HG02870 (cell line): Measurements from ENCODE around the gene CTU2.

Experiments used
- ATAC-seq: cut with Tn5 transposase; IDR thresholded peaks from one replicate; pipeline ENCODE4 v1.9.1; 2021; ENCODE audit warnings: mild to moderate bottlenecking, moderate library complexity; ENCODE audit not compliant: unreplicated experiment

Gene CTU2

GRCh38 chr16:88759976-88760350 is 53.7 kb downstream of the CTU2 start:
- no peak for ATAC-seq

- no peak for ATAC-seq
Measured at GRCh38 chr16:88760424-88761142, 54.3 kb downstream of the CTU2 start.

GRCh38 chr16:88761143-88761534 is 54.8 kb downstream of the CTU2 start:
- ATAC-seq, result no peak

- ATAC-seq, result no peak
Measured at GRCh38 chr16:88761830-88762229, 55.5 kb downstream of the CTU2 start.

GRCh38 chr16:88762258-88762870 is 56.1 kb downstream of the CTU2 start:
- no peak for ATAC-seq

- no peak for ATAC-seq
Measured at GRCh38 chr16:88762941-88763340, 56.6 kb downstream of the CTU2 start.

- ATAC-seq, result no peak
Measured at GRCh38 chr16:88763502-88764053, 57.3 kb downstream of the CTU2 start.

GRCh38 chr16:88764080-88764479 is 57.8 kb downstream of the CTU2 start:
- ATAC-seq, result no peak

- no peak for ATAC-seq
Measured at GRCh38 chr16:88764913-88765349, 58.6 kb downstream of the CTU2 start.
